GM12892 (cell line): Measurements from ENCODE around the gene NMS.

Experiments used
- POLR2A ChIP-seq: IDR thresholded peaks from 2 replicates; pipeline ENCODE4 v1.6.1; 2011; ENCODE audit warnings: low read depth, low read length, control low read depth
- POLR2AphosphoS5 ChIP-seq: IDR thresholded peaks from 2 replicates; pipeline ENCODE4 v1.6.1; 2011; ENCODE audit warnings: low read depth, low read length, control low read depth

GRCh38 chr2:100451092-100451491 lies 19.2 kb upstream of the NMS start:
- TF ChIP-seq POLR2AphosphoS5: no peak
- no peak for TF ChIP-seq POLR2A
